H9 (cell line): ENCODE data around the gene VEGFC. TPM values are rescaled to one million over a fixed set of nuclear protein-coding genes. Genes with fewer than 3 reads are reported as not detected.

ENCODE experiments used
- DNase-seq: peaks from one replicate; pipeline ENCODE4 v3.0.0-alpha.2; 2017
- H2AFZ ChIP-seq: one replicate; pipeline ENCODE4 v1.6.1; 2013; ENCODE audit warnings: mild to moderate bottlenecking, low read length, control low read depth, moderate library complexity
- H2AK5ac ChIP-seq: 2 replicates; pipeline ENCODE4 v1.6.1; 2013; ENCODE audit warnings: low read length, control low read depth, mixed read lengths; ENCODE audit not compliant: insufficient read length
- H2BK120ac ChIP-seq: one replicate; pipeline ENCODE4 v1.6.1; 2013; ENCODE audit warnings: low read depth, mild to moderate bottlenecking, low read length, control low read depth, inconsistent platforms; ENCODE audit not compliant: poor library complexity, severe bottlenecking
- H2BK12ac ChIP-seq: 2 replicates; pipeline ENCODE4 v1.6.1; 2013; ENCODE audit warnings: low read length, control low read depth, mixed read lengths, low read depth; ENCODE audit not compliant: insufficient read length
- H2BK15ac ChIP-seq: 2 replicates; pipeline ENCODE4 v1.6.1; 2013; ENCODE audit warnings: low read depth, low read length, control low read depth
- H2BK20ac ChIP-seq: one replicate; pipeline ENCODE4 v1.6.1; 2013; ENCODE audit warnings: low read depth, mild to moderate bottlenecking, low read length, control low read depth, inconsistent platforms; ENCODE audit not compliant: poor library complexity, severe bottlenecking
- H2BK5ac ChIP-seq: 2 replicates; pipeline ENCODE4 v1.6.1; 2013; ENCODE audit warnings: low read length, control low read depth, mixed read lengths; ENCODE audit not compliant: insufficient read length
- H3K14ac ChIP-seq: 2 replicates; pipeline ENCODE4 v1.6.1; 2013; ENCODE audit warnings: low read length, control low read depth; ENCODE audit not compliant: insufficient read depth
- H3K18ac ChIP-seq: 2 replicates; pipeline ENCODE4 v1.6.1; 2013; ENCODE audit warnings: low read depth, mild to moderate bottlenecking, mixed read lengths, low read length, control low read depth; ENCODE audit not compliant: insufficient read length
- H3K23ac ChIP-seq: 2 replicates; pipeline ENCODE4 v1.6.1; 2013; ENCODE audit warnings: low read length, control low read depth, mixed read lengths, low read depth; ENCODE audit not compliant: insufficient read length
- H3K23me2 ChIP-seq: 2 replicates; pipeline ENCODE4 v1.6.1; 2013; ENCODE audit warnings: low read depth, mild to moderate bottlenecking, mixed read lengths, low read length, control low read depth; ENCODE audit not compliant: insufficient read length, poor library complexity, severe bottlenecking
- H3K27ac ChIP-seq: 2 replicates; pipeline ENCODE4 v1.5.1; 2013; ENCODE audit warnings: low read length, control low read depth, mixed read lengths, low read depth; ENCODE audit not compliant: insufficient read length
- H3K27me3 ChIP-seq: 2 replicates; pipeline ENCODE4 v1.6.1; 2013; ENCODE audit warnings: low read length, control low read depth, inconsistent platforms; ENCODE audit not compliant: insufficient read depth
- H3K4ac ChIP-seq: 2 replicates; pipeline ENCODE4 v1.6.1; 2013; ENCODE audit warnings: low read depth, mild to moderate bottlenecking, control low read depth, inconsistent platforms, low read length, moderate library complexity
- H3K4me1 ChIP-seq: 2 replicates; pipeline ENCODE4 v1.6.1; 2013; ENCODE audit warnings: low read length, control low read depth, inconsistent platforms; ENCODE audit not compliant: insufficient read depth
- H3K4me2 ChIP-seq: 2 replicates; pipeline ENCODE4 v1.6.1; 2013; ENCODE audit warnings: low read length, control low read depth, mixed read lengths; ENCODE audit not compliant: insufficient read length, insufficient read depth
- H3K56ac ChIP-seq: 2 replicates; pipeline ENCODE4 v1.6.1; 2013; ENCODE audit warnings: low read depth, mild to moderate bottlenecking, mixed read lengths, low read length, control low read depth; ENCODE audit not compliant: insufficient read length
- H3K79me1 ChIP-seq: 2 replicates; pipeline ENCODE4 v1.6.1; 2013; ENCODE audit warnings: low read depth, mild to moderate bottlenecking, moderate library complexity, low read length, control low read depth, inconsistent platforms; ENCODE audit not compliant: insufficient read depth, poor library complexity, severe bottlenecking
- H3K79me2 ChIP-seq: 2 replicates; pipeline ENCODE4 v1.6.1; 2013; ENCODE audit warnings: low read length, control low read depth, inconsistent platforms; ENCODE audit not compliant: insufficient read depth
- H3K9ac ChIP-seq: 2 replicates; pipeline ENCODE4 v1.6.1; 2013; ENCODE audit warnings: low read length, control low read depth, mixed read lengths; ENCODE audit not compliant: insufficient read length; ENCODE audit errors: extremely low read depth
- H3K9me3 ChIP-seq: one replicate; pipeline ENCODE4 v1.6.1; 2013; ENCODE audit warnings: low read depth, low read length, inconsistent platforms; ENCODE audit not compliant: control insufficient read depth
- H3T11ph ChIP-seq: one replicate; pipeline ENCODE4 v1.6.1; 2013; ENCODE audit warnings: mild to moderate bottlenecking, low read length, control low read depth, inconsistent platforms
- H4K20me1 ChIP-seq: one replicate; pipeline ENCODE4 v1.6.1; 2013; ENCODE audit not compliant: control insufficient read depth, insufficient read length, insufficient read depth
- H4K5ac ChIP-seq: 2 replicates; pipeline ENCODE4 v1.6.1; 2013; ENCODE audit warnings: low read depth, mild to moderate bottlenecking, mixed read lengths, low read length, control low read depth; ENCODE audit not compliant: insufficient read length
- H4K8ac ChIP-seq: replicated peaks from 2 replicates; pipeline ENCODE4 v1.6.1; 2013; ENCODE audit warnings: low read length, control low read depth, mixed read lengths, low read depth; ENCODE audit not compliant: insufficient read length
- H4K91ac ChIP-seq: 2 replicates; pipeline ENCODE4 v1.6.1; 2013; ENCODE audit warnings: low read depth, mild to moderate bottlenecking, moderate library complexity, mixed read lengths, low read length, control low read depth; ENCODE audit not compliant: insufficient read length
- H3K27ac Mint-ChIP-seq, 3 experiments: 2 replicates in 2 of 3; 3 replicates in 1 of 3; pipeline ENCODE4 v1.8.0; 2020 to 2021; ENCODE audit warnings: mixed read lengths in 3 of 3, mild to moderate bottlenecking in 1 of 3, moderate library complexity in 1 of 3
- H3K27me3 Mint-ChIP-seq: 2 replicates; pipeline ENCODE4 v1.8.0; 2021; ENCODE audit warnings: low read depth, mild to moderate bottlenecking, moderate library complexity, mixed read lengths
- H3K36me3 Mint-ChIP-seq, 3 experiments: 2 replicates in 2 of 3; 3 replicates in 1 of 3; pipeline ENCODE4 v1.8.0; 2020 to 2021; ENCODE audit warnings: low read depth in 3 of 3, mixed read lengths in 3 of 3; ENCODE audit not compliant: insufficient read depth in 1 of 3
- H3K4me1 Mint-ChIP-seq, 2 experiments: 2 replicates each; pipeline ENCODE4 v1.8.0; 2020; ENCODE audit warnings: mixed read lengths in 2 of 2
- H3K4me3 Mint-ChIP-seq, 2 experiments: 2 replicates in 1 of 2; 3 replicates in 1 of 2; pipeline ENCODE4 v1.8.0; 2020 to 2021; ENCODE audit warnings: mild to moderate bottlenecking in 2 of 2, mixed read lengths in 2 of 2, moderate library complexity in 1 of 2
- H3K9me3 Mint-ChIP-seq, 2 experiments: 2 replicates in 1 of 2; 3 replicates in 1 of 2; pipeline ENCODE4 v1.8.0; 2020; ENCODE audit warnings: mild to moderate bottlenecking in 2 of 2, mixed read lengths in 2 of 2, moderate library complexity in 1 of 2
- WGBS: extraction: QIAGEN DNeasy Blood & Tissue Kit; methylation state at CpG from one replicate; pipeline ENCODE4 v1.1.7; 2013; ENCODE audit warnings: missing lambda C conversion rate, low lambda C conversion rate, mixed read lengths; ENCODE audit not compliant: insufficient read length; ENCODE audit errors: extremely low coverage; 5-methylcytosine and 5-hydroxymethylcytosine counted together
- total RNA-seq: library from RNA; stranded (reverse); gene quantifications from 2 replicates; pipeline ENCODE4 v1.2.1, GENCODE V29; 2021
- TF ChIP-seq, protein P1 (sequence below): fragments of 200-600 bp; sonication (generic); conservative IDR thresholded peaks from 3 replicates; pipeline ENCODE4 v1.8.0; 2021; ENCODE audit warnings: antibody characterized with exemption, mild to moderate bottlenecking

Gene VEGFC
- total RNA-seq, 1 experiment from 2014 or later = 0.46 TPM

DNA sequence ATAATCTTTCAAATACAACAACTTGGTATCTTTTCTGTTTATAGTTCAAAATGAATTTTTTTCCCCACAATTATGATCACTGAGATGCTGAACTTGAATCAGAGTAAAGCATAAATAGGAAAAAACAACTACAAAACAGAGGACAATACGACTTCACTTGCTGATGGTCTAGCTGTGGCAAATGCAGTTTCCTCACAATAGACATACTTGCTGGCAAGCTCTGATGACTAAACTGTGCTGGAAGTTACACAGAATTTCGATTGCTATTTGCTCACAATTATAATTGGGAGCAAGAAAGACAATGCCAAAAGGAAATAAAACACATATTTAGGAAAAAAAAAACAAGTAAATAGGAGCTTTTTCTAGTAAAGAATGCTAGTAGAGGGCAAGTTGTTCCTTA, 14.7 kb downstream of the VEGFC start:
- Histone ChIP-seq H3K79me2 (no peaks in the 10 kb centered on the region), H2AK5ac (no peak overlapping the region), H3K4ac (no peak overlapping the region), H2BK120ac (no peak overlapping the region), H3K56ac (no peak overlapping the region), H2BK5ac (no peak overlapping the region), H3K23ac (no peak overlapping the region), H3K14ac (no peak overlapping the region), H4K8ac (no peak overlapping the region), H3K9ac (no peak overlapping the region), H2BK20ac (no peak overlapping the region), H3K23me2 (no peaks in the 10 kb centered on the region), H3K9me3 (no peaks in the 10 kb centered on the region), H3K27me3 (no peaks in the 10 kb centered on the region), H2BK15ac (no peak overlapping the region), H3K27ac (no peak overlapping the region), H3K4me1 (no peaks in the 10 kb centered on the region), H4K91ac (no peak overlapping the region), H2BK12ac (no peak overlapping the region), H2AFZ (no peak overlapping the region), H3K4me2 (no peak overlapping the region), H3K18ac (no peak overlapping the region), H4K20me1 (no peaks in the 10 kb centered on the region), H4K5ac (no peak overlapping the region), H3K79me1 (no peaks in the 10 kb centered on the region), H3T11ph (no peak overlapping the region)
- Mint-ChIP-seq H3K27ac (no peak overlapping the region), H3K4me1 (peaks cover 5 to 6% of the 10 kb centered on the region in 2 experiments; a peak in 2 of 4 replicates), H3K36me3 (no peaks in the 10 kb centered on the region), H3K27me3 (no peaks in the 10 kb centered on the region), H3K9me3 (no peaks in the 10 kb centered on the region), H3K4me3 (no peak overlapping the region)
- no peak for DNase-seq
- no CpG with 5 or more reads among the region's 2 CpGs for WGBS
- TF ChIP-seq, protein P1, sequence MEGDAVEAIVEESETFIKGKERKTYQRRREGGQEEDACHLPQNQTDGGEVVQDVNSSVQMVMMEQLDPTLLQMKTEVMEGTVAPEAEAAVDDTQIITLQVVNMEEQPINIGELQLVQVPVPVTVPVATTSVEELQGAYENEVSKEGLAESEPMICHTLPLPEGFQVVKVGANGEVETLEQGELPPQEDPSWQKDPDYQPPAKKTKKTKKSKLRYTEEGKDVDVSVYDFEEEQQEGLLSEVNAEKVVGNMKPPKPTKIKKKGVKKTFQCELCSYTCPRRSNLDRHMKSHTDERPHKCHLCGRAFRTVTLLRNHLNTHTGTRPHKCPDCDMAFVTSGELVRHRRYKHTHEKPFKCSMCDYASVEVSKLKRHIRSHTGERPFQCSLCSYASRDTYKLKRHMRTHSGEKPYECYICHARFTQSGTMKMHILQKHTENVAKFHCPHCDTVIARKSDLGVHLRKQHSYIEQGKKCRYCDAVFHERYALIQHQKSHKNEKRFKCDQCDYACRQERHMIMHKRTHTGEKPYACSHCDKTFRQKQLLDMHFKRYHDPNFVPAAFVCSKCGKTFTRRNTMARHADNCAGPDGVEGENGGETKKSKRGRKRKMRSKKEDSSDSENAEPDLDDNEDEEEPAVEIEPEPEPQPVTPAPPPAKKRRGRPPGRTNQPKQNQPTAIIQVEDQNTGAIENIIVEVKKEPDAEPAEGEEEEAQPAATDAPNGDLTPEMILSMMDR = no peak
